ENCODE data around the gene DAP3. TPM values are rescaled to one million over a fixed set of nuclear protein-coding genes. Genes with fewer than 3 reads are reported as not detected.
"Not testable (repeated sequence)": the region's sequence is repeated elsewhere in the genome, so short reads cannot be mapped to it uniquely, and the experiment has no call there.

DAP3 gene
- 75.4 and 89.3 TPM in 2 replicates for total RNA-seq (2014; rRNA removed; shearing (Covaris generic))

- DNase-seq: peak; percentile 3 to 83
- not testable (repeated sequence) for H3K4me1 ChIP-seq; H3K9me3 ChIP-seq (replicated peaks); H3K27me3 ChIP-seq
- H3K27ac ChIP-seq: peak within 1 kb of the TSS; percentile 99
- H3K4me3 ChIP-seq: peak within 1 kb of the TSS; percentile 98
- H3K36me3 ChIP-seq: peaks cover 30% of the 10 kb centered on the region
These were observed at the start of gene DAP3 for GRCh38 chr1:155689081-155689607. DAP3 (plus strand) TSS chr1:155689091; CDS start chr1:155709780, 20,689 bp downstream.

- no peak for DNase-seq
- Histone ChIP-seq H3K36me3 (no peaks in the 10 kb centered on the region), H3K27ac (no peak overlapping the region), H3K4me3 (no peak overlapping the region), H3K9me3 (replicated peaks) (peaks cover 14% of the 10 kb centered on the region), H3K4me1 (no peaks in the 10 kb centered on the region), H3K27me3 (no peaks in the 10 kb centered on the region)
These were observed 48.5 kb upstream of the DAP3 start for GRCh38 chr1:155640367-155640766.

GRCh38 chr1:155642559-155643180 lies 46.2 kb upstream of the DAP3 start:
- not testable (repeated sequence) for H3K4me3 ChIP-seq, DNase-seq, H3K36me3 ChIP-seq, H3K4me1 ChIP-seq, H3K27ac ChIP-seq, H3K27me3 ChIP-seq
- H3K9me3 ChIP-seq (replicated peaks): peaks cover 14% of the 10 kb centered on the region

GRCh38 chr1:155643230-155643629 lies 45.7 kb upstream of the DAP3 start:
- Histone ChIP-seq H3K27me3 (no peaks in the 10 kb centered on the region), H3K4me1 (no peaks in the 10 kb centered on the region), H3K4me3 (no peak overlapping the region), H3K27ac (no peak overlapping the region), H3K9me3 (replicated peaks) (peaks cover 14% of the 10 kb centered on the region), H3K36me3 (no peaks in the 10 kb centered on the region)
- DNase-seq: no peak

- H3K27ac ChIP-seq: no peak overlapping the region
- no peaks in the 10 kb centered on the region for H3K27me3 ChIP-seq
- no peaks in the 10 kb centered on the region for H3K4me1 ChIP-seq
- peak in 1 of 2 experiments; percentile 44 for DNase-seq
- H3K4me3 ChIP-seq: no peak overlapping the region
- H3K36me3 ChIP-seq: no peaks in the 10 kb centered on the region
- peaks cover 15% of the 10 kb centered on the region for H3K9me3 ChIP-seq (replicated peaks)
These were observed 43.8 kb upstream of the DAP3 start for GRCh38 chr1:155645034-155645598.

GRCh38 chr1:155645648-155646047 lies 43.2 kb upstream of the DAP3 start:
- no peaks in the 10 kb centered on the region for H3K36me3 ChIP-seq
- H3K4me3 ChIP-seq: no peak overlapping the region
- DNase-seq: no peak
- no peak overlapping the region for H3K27ac ChIP-seq
- H3K27me3 ChIP-seq: no peaks in the 10 kb centered on the region
- H3K4me1 ChIP-seq: peaks cover 2% of the 10 kb centered on the region; the same call in 1 of the 2 replicates
- H3K9me3 ChIP-seq (replicated peaks): peaks cover 17% of the 10 kb centered on the region

- Histone ChIP-seq H3K9me3 (replicated peaks) (peaks cover 17% of the 10 kb centered on the region), H3K36me3 (no peaks in the 10 kb centered on the region), H3K4me3 (no peak overlapping the region), H3K4me1 (peaks cover 5% of the 10 kb centered on the region; the same call in 1 of the 2 replicates), H3K27ac (no peak overlapping the region), H3K27me3 (no peaks in the 10 kb centered on the region)
- no peak for DNase-seq
These were observed 42.6 kb upstream of the DAP3 start for GRCh38 chr1:155646307-155646706.

- DNase-seq: peak; percentile 32 to 68
- 0 out of 2 replicates have a peak, but pooled peaks cover 8% of the 10 kb centered on the region for H3K9me3 ChIP-seq (replicated peaks)
- H3K27ac ChIP-seq: no peak overlapping the region
- no peaks in the 10 kb centered on the region for H3K27me3 ChIP-seq
- no peak overlapping the region for H3K4me3 ChIP-seq
- no peaks in the 10 kb centered on the region for H3K36me3 ChIP-seq
- peaks cover 20% of the 10 kb centered on the region for H3K4me1 ChIP-seq
These were observed 40.4 kb upstream of the DAP3 start for GRCh38 chr1:155648207-155649147.

- DNase-seq: no peak
- 0 out of 2 replicates have a peak, but pooled peaks cover 3% of the 10 kb centered on the region for H3K9me3 ChIP-seq (replicated peaks)
- H3K4me1 ChIP-seq: peaks cover 20% of the 10 kb centered on the region
- no peak overlapping the region for H3K4me3 ChIP-seq
- no peaks in the 10 kb centered on the region for H3K27me3 ChIP-seq
- no peak overlapping the region; the same call in 1 of the 2 replicates for H3K27ac ChIP-seq
- no peaks in the 10 kb centered on the region for H3K36me3 ChIP-seq
These were observed 39.2 kb upstream of the DAP3 start for GRCh38 chr1:155649676-155650075.

- peak overlapping the region; percentile 60 for H3K27ac ChIP-seq
- no peaks in the 10 kb centered on the region for H3K27me3 ChIP-seq
- peaks cover 20% of the 10 kb centered on the region for H3K4me1 ChIP-seq
- 0 out of 2 replicates have a peak, but pooled peaks cover 3% of the 10 kb centered on the region for H3K9me3 ChIP-seq (replicated peaks)
- no peaks in the 10 kb centered on the region for H3K36me3 ChIP-seq
- no peak overlapping the region for H3K4me3 ChIP-seq
- peak; percentile 32 to 65 for DNase-seq
These were observed 38.6 kb upstream of the DAP3 start for GRCh38 chr1:155650231-155650757.

GRCh38 chr1:155651861-155652661 lies 36.8 kb upstream of the DAP3 start:
- Histone ChIP-seq H3K27ac (peak overlapping the region; percentile 60), H3K4me1 (peaks cover 20% of the 10 kb centered on the region), H3K27me3 (no peaks in the 10 kb centered on the region), H3K36me3 (no peaks in the 10 kb centered on the region), H3K9me3 (replicated peaks) (0 out of 2 replicates have a peak, but pooled peaks cover 3% of the 10 kb centered on the region), H3K4me3 (peak overlapping the region; percentile 54)
- DNase-seq: no peak

GRCh38 chr1:155652951-155653350 lies 35.9 kb upstream of the DAP3 start:
- no peaks in the 10 kb centered on the region for H3K36me3 ChIP-seq
- peaks cover 20% of the 10 kb centered on the region for H3K4me1 ChIP-seq
- H3K9me3 ChIP-seq (replicated peaks): 0 out of 2 replicates have a peak, but pooled peaks cover 3% of the 10 kb centered on the region
- DNase-seq: no peak
- no peaks in the 10 kb centered on the region for H3K27me3 ChIP-seq
- no peak overlapping the region for H3K4me3 ChIP-seq
- no peak overlapping the region for H3K27ac ChIP-seq

GRCh38 chr1:155657463-155657862 lies 31.4 kb upstream of the DAP3 start:
- no peak for DNase-seq
- no peak overlapping the region for H3K27ac ChIP-seq
- H3K27me3 ChIP-seq: no peaks in the 10 kb centered on the region
- H3K4me1 ChIP-seq: peaks cover 5% of the 10 kb centered on the region; the same call in 1 of the 2 replicates
- no peaks in the 10 kb centered on the region for H3K9me3 ChIP-seq (replicated peaks)
- no peak overlapping the region for H3K4me3 ChIP-seq
- peaks cover 21% of the 10 kb centered on the region for H3K36me3 ChIP-seq

- not testable (repeated sequence) for H3K9me3 ChIP-seq (replicated peaks); H3K4me3 ChIP-seq; H3K27me3 ChIP-seq; DNase-seq; H3K27ac ChIP-seq; H3K4me1 ChIP-seq
- H3K36me3 ChIP-seq: peaks cover 50% of the 10 kb centered on the region
These were observed 27.7 kb upstream of the DAP3 start for GRCh38 chr1:155661239-155661638.
